Measurements from ENCODE around the gene SLC26A1. TPM values are rescaled to one million over a fixed set of nuclear protein-coding genes. Genes with fewer than 3 reads are reported as not detected.

The SLC26A1 gene
- total RNA-seq, 4 donors from 2014 or later = 0.44 to 0.57 TPM; not detected in 2

GRCh38 chr4:1032861-1033260 lies 39.7 kb upstream of the SLC26A1 start:
- TF ChIP-seq CTCF (IDR thresholded peaks at IDR 0.05; ENCODE audit: low read depth) = no peak

GRCh38 chr4:1031956-1032795 lies 39.0 kb upstream of the SLC26A1 start:
- TF ChIP-seq CTCF (IDR thresholded peaks at IDR 0.05; ENCODE audit: low read depth) = no peak

- no peak for TF ChIP-seq CTCF (IDR thresholded peaks at IDR 0.05; ENCODE audit: low read depth)
Observed at GRCh38 chr4:1031346-1031745, 38.1 kb upstream of the SLC26A1 start.

GRCh38 chr4:1030559-1030958 lies 37.4 kb upstream of the SLC26A1 start:
- TF ChIP-seq CTCF (IDR thresholded peaks at IDR 0.05; ENCODE audit: low read depth) = no peak

GRCh38 chr4:1030031-1030430 lies 36.8 kb upstream of the SLC26A1 start:
- TF ChIP-seq CTCF (IDR thresholded peaks at IDR 0.05; ENCODE audit: low read depth) = no peak

GRCh38 chr4:1029529-1029928 lies 36.3 kb upstream of the SLC26A1 start:
- no peak for TF ChIP-seq CTCF (IDR thresholded peaks at IDR 0.05; ENCODE audit: low read depth)

GRCh38 chr4:1028574-1029220 lies 35.5 kb upstream of the SLC26A1 start:
- TF ChIP-seq CTCF (IDR thresholded peaks at IDR 0.05; ENCODE audit: low read depth) = no peak
